H1 (cell line): ENCODE results near the gene RHBDD1. TPM values are rescaled to one million over a fixed set of nuclear protein-coding genes. Genes with fewer than 3 reads are reported as not detected.

Experiments
- MAFK ChIP-seq: IDR thresholded peaks from 2 replicates; pipeline ENCODE4 v1.6.1; 2012; ENCODE audit warnings: low read depth, mild to moderate bottlenecking, improper control_type of control experiment, low read length
- POLR2A ChIP-seq, 2 experiments: IDR thresholded peaks; 1 replicate in 1 of 2; 2 replicates in 1 of 2; pipeline ENCODE4 v1.6.1; 2011; ENCODE audit warnings: low read depth in 2 of 2, low read length in 2 of 2, mild to moderate bottlenecking in 2 of 2; ENCODE audit errors: control extremely low read depth in 1 of 2
- SIX5 ChIP-seq: IDR thresholded peaks from 2 replicates; pipeline ENCODE4 v1.6.1; 2011; ENCODE audit warnings: mild to moderate bottlenecking, low read depth, low read length
- SP2 ChIP-seq: IDR thresholded peaks from 2 replicates; pipeline ENCODE4 v1.6.1; 2012; ENCODE audit warnings: mild to moderate bottlenecking, low read length, inconsistent platforms
- polyA plus RNA-seq, 7 experiments: library from polyadenylated mRNA; depleted of rRNA in 3 of 7; stranded (reverse) in 5 of 7; unstranded in 2 of 7; fragments of >200 nt in 5 of 7; fragments of 200-250 nt in 2 of 7; gene quantifications; 1 replicate in 5 of 7; 2 replicates in 1 of 7; 4 replicates in 1 of 7; pipeline versions ENCODE4 v1.2.1 to v1.2.3, GENCODE V29; 2011 to 2013; ENCODE audit warnings: missing spikeins in 2 of 7, mixed read lengths in 2 of 7
- total RNA-seq: library from RNA; stranded (reverse); fragmentation: NEBNext Ultra II Directional; extraction: Animal tissue kit (Norgen Biotek cat#: 25700); gene quantifications from 2 replicates; pipeline ENCODE4 v1.2.1, GENCODE V29; 2021
- TF ChIP-seq, protein P1 (sequence below): IDR thresholded peaks from 2 replicates; pipeline ENCODE4 v1.6.1; 2012; ENCODE audit warnings: inconsistent platforms

The RHBDD1 gene
- total and polyA plus RNA-seq, 2 of the 8 experiments (the other 6 are each of a cell fraction or from before 2014, with no cell fraction given): 10.5 to 23.1 TPM

- no peak for TF ChIP-seq MAFK
- TF ChIP-seq, protein P1, sequence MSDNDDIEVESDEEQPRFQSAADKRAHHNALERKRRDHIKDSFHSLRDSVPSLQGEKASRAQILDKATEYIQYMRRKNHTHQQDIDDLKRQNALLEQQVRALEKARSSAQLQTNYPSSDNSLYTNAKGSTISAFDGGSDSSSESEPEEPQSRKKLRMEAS: no peak
- no peak for TF ChIP-seq SIX5
- TF ChIP-seq SP2: no peak
- no peak for TF ChIP-seq POLR2A (IDR thresholded peaks at IDR 0.05; ENCODE audit: control extremely low read depth in 1 of 2, low read depth in 2 of 2, low read length in 2 of 2)
- TF ChIP-seq, all 59 proteins: peak for 0
Observed at GRCh38 chr2:227006189-227006897, 170.5 kb downstream of the RHBDD1 start (continued).
